Transverse colon (tissue), 4 donors: ENCODE results near the gene SLC6A13. TPM values are rescaled to one million over a fixed set of nuclear protein-coding genes. Genes with fewer than 3 reads are reported as not detected.
"Not testable (repeated sequence)": the region's sequence is repeated elsewhere in the genome, so short reads cannot be mapped to it uniquely, and the experiment has no call there.

ENCODE experiments used
- DNase-seq: peaks from one replicate; pipeline ENCODE4 v3.0.0-alpha.2; 2019
- H3K27ac ChIP-seq, 4 donors: fragments of 200-600 bp; sonication (generic); 2 replicates each; pipeline ENCODE4 v1.5.1; 2016 to 2018; ENCODE audit warnings: inconsistent platforms in 4 of 4
- H3K27me3 ChIP-seq: fragments of 200-600 bp; sonication (generic); 2 replicates; pipeline ENCODE4 v1.5.1; 2017; ENCODE audit warnings: inconsistent platforms
- H3K36me3 ChIP-seq, 4 donors: fragments of 200-600 bp; sonication (generic); 2 replicates each; pipeline ENCODE4 v1.5.1; 2017 to 2019; ENCODE audit warnings: inconsistent platforms in 4 of 4
- H3K4me1 ChIP-seq, 4 donors: fragments of 200-600 bp; sonication (generic); 2 replicates each; pipeline ENCODE4 v1.5.1; 2017 to 2020; ENCODE audit warnings: inconsistent platforms in 4 of 4
- H3K4me3 ChIP-seq, 4 donors: fragments of 200-600 bp; sonication (generic); 1 replicate in 1 of 4; 2 replicates in 3 of 4; pipeline versions ENCODE4 v1.5.1 to v1.6.1; 2017 to 2019; ENCODE audit warnings: inconsistent platforms in 4 of 4
- H3K9me3 ChIP-seq, 2 donors: fragments of 200-600 bp; sonication (generic); 2 replicates each; pipeline ENCODE4 v1.5.1; 2017 to 2019; ENCODE audit warnings: inconsistent platforms in 2 of 2
- EP300 ChIP-seq: sonication (generic); formaldehyde crosslinking; IDR thresholded peaks from one replicate; pipeline ENCODE4 v1.6.1; 2017; ENCODE audit warnings: antibody characterized with exemption, low read depth
- POLR2A ChIP-seq: fragments of 450-650 bp; IDR thresholded peaks from one replicate; pipeline ENCODE4 v1.6.1; 2016; ENCODE audit warnings: antibody characterized with exemption, mild to moderate bottlenecking, moderate library complexity
- POLR2AphosphoS5 ChIP-seq, 3 donors: sonication (generic); formaldehyde crosslinking; IDR thresholded peaks; one replicate each; pipeline ENCODE4 v1.6.1; 2016; ENCODE audit warnings: antibody characterized with exemption in 3 of 3
- WGBS, 2 donors: methylation state at CpG; one replicate each; pipeline ENCODE4 v1.1.5; 2018; ENCODE audit warnings: low coverage in 1 of 2; 5-methylcytosine and 5-hydroxymethylcytosine counted together
- in situ Hi-C, 4 donors: fragments of 200-750 bp; cut with MboI; loops; one replicate each; pipeline versions ENCODE4 v1.15.0 to v1.15.1; 2017; ENCODE audit warnings: low sequenced_read_pairs in 3 of 4, low pct_ligation_motif_present in 1 of 4, low pct_unique_long_range_greater_than_20kb in 1 of 4
- intact Hi-C: fragments of 100-400 bp; cut with DNase I; formaldehyde crosslinking; loops from one replicate; pipeline ENCODE4 v1.15.1; 2023; ENCODE audit warnings: low total_unique reads
- total RNA-seq, 4 donors: library from RNA; depleted of rRNA; stranded (reverse); fragments of >200 nt; gene quantifications; one replicate each; pipeline ENCODE4 v1.1.0, GENCODE V29; 2016
- TF ChIP-seq, protein P1 (sequence below), 5 experiments: fragments of 200-600 bp in 3 of 5; fragments of 450-650 bp in 2 of 5; sonication (generic) in 3 of 5; IDR thresholded peaks; 1 replicate in 2 of 5; 2 replicates in 3 of 5; pipeline ENCODE4 v1.5.1; 2016 to 2017; ENCODE audit warnings: antibody characterized with exemption in 5 of 5, inconsistent platforms in 3 of 5, mild to moderate bottlenecking in 2 of 5, moderate library complexity in 1 of 5

The SLC6A13 gene
- not detected for total RNA-seq

DNA sequence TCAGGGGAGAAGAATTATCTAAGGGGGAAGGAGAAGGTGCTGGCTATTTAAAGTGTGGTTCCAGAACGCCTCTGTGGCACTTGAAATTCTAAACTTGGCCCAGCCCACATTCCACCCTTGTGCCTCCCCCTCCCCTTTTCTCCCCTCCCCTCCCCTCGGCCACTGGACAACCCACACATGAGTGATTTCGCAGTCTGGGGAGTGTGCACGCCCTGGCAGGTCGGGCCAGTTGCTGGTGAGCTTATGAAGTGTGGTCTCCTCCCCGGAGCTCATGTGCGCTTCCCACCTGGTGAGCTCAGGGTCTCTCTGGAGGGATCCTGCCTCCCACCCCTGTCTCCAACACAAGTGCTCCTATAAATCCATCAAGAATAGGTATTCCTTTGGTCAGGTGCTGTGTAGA lies at the start of gene SLC6A13:
SLC6A13 (minus strand) TSS at position 20 of the 400 bp plus-strand sequence. CDS start 2,784 bp downstream, outside the sequence.
- no peak for DNase-seq
- no peaks in the 10 kb centered on the region for H3K9me3 ChIP-seq
- H3K36me3 ChIP-seq: no peaks in the 10 kb centered on the region
- TF ChIP-seq POLR2AphosphoS5 (IDR thresholded peaks at IDR 0.05): no peak
- TF ChIP-seq POLR2A: no peak
- TF ChIP-seq, protein P1, sequence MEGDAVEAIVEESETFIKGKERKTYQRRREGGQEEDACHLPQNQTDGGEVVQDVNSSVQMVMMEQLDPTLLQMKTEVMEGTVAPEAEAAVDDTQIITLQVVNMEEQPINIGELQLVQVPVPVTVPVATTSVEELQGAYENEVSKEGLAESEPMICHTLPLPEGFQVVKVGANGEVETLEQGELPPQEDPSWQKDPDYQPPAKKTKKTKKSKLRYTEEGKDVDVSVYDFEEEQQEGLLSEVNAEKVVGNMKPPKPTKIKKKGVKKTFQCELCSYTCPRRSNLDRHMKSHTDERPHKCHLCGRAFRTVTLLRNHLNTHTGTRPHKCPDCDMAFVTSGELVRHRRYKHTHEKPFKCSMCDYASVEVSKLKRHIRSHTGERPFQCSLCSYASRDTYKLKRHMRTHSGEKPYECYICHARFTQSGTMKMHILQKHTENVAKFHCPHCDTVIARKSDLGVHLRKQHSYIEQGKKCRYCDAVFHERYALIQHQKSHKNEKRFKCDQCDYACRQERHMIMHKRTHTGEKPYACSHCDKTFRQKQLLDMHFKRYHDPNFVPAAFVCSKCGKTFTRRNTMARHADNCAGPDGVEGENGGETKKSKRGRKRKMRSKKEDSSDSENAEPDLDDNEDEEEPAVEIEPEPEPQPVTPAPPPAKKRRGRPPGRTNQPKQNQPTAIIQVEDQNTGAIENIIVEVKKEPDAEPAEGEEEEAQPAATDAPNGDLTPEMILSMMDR (IDR thresholded peaks at IDR 0.05): no peak
- TF ChIP-seq EP300: no peak
- intact Hi-C loops: no loop called here
- H3K27ac ChIP-seq: no peak within 1 kb of the TSS
- no peaks in the 10 kb centered on the region for H3K4me1 ChIP-seq
- H3K27me3 ChIP-seq: peaks cover 76% of the 10 kb centered on the region
- H3K4me3 ChIP-seq: no peak within 1 kb of the TSS
- in situ Hi-C loops: no loop called here
- WGBS, 2 donors: 36% methylated on average over 7 of the region's 7 CpGs; no CpG with 5 or more reads in 1 of the 2 donors

DNA sequence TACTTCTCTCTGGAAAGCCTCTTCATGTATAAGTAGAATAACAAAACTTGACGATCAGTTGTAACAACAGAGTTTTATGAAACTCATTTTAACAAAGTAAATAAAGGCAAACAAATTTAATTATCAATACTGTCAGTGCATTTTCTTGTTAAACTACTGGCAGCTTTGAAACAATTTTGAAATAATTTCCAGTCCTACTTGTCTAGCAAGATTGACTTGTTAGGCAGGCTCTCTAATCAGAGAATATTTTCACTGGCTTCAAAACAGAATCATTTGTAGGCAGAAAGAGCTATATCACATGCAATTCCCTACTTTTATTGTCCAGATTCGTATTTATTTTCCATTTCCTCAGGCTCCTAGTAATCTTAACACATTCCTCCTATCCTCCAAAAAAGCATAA lies 45.9 kb upstream of the SLC6A13 start:
- intact Hi-C loops: no loop called here
- DNase-seq: no peak
- 58 to 62% methylated on average over 2 of the region's 2 CpGs for WGBS, 2 donors
- no peak overlapping the region for H3K27ac ChIP-seq
- in situ Hi-C loops: no loop called here
- H3K4me1 ChIP-seq: peaks cover 0 to 3% (median 0%) of the 10 kb centered on the region in 4 donors
- no peaks in the 10 kb centered on the region for H3K27me3 ChIP-seq
- H3K9me3 ChIP-seq: no peaks in the 10 kb centered on the region
- no peak for TF ChIP-seq POLR2A
- TF ChIP-seq, protein P1 (IDR thresholded peaks at IDR 0.05): no peak
- TF ChIP-seq POLR2AphosphoS5 (IDR thresholded peaks at IDR 0.05): no peak
- TF ChIP-seq EP300: no peak
- peaks cover 0 to 81% (median 36%) of the 10 kb centered on the region in 4 donors for H3K36me3 ChIP-seq
- no peak overlapping the region for H3K4me3 ChIP-seq

DNA sequence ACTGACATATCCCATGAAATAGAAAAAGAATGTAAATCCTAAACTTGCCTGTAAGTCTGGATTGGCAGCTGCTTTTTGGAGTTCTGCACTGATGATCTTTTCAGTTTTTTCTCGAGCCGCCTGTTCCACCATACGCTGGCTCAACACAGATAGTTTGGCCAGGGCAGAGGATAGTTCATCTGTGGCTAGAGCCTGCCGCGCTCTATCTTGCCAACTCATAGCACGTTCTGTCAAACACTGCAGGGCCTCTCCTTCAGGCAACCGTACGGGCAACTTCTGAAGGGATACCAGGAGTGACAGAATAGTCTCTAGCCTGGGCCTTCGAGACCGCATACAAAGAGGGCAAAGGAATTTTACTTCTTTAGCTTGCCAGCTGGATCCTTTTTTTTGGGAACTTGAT lies 44.8 kb upstream of the SLC6A13 start:
- H3K9me3 ChIP-seq: no peaks in the 10 kb centered on the region
- no peak overlapping the region for H3K27ac ChIP-seq
- no peak for DNase-seq
- in situ Hi-C loops (no loop called here), intact Hi-C loops (no loop called here)
- TF ChIP-seq POLR2AphosphoS5 (IDR thresholded peaks at IDR 0.05) (no peak), POLR2A (no peak), EP300 (no peak)
- TF ChIP-seq, protein P1 (IDR thresholded peaks at IDR 0.05): no peak
- H3K27me3 ChIP-seq: no peaks in the 10 kb centered on the region
- H3K4me1 ChIP-seq: peaks cover 0 to 3% (median 0%) of the 10 kb centered on the region in 4 donors
- 97 to 99% methylated on average over 7 to 10 of the region's 10 CpGs for WGBS, 2 donors
- H3K4me3 ChIP-seq: no peak overlapping the region
- peaks cover 0 to 79% (median 36%) of the 10 kb centered on the region in 4 donors for H3K36me3 ChIP-seq

DNA sequence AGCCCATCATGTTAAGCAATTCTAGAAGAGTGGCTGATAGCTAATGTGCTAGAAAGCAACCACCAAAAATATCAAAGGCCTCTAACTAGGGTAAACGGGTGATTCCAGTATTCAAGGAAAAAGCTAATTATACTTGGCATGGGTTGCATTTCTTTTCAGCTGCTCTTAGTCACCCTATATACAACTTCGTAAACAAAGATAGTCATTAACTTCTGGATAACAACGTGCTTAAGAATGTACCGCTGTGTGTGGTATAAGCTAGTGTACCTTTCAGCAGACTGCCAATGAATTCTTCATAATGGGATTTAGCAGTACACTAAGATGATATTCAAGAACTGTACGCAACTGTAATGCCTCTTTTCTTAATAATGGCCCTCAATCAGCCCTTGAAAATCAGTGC lies 42.2 kb upstream of the SLC6A13 start:
- Histone ChIP-seq H3K4me3 (no peak overlapping the region), H3K36me3 (peaks cover 0 to 58% (median 23%) of the 10 kb centered on the region in 4 donors), H3K4me1 (peaks cover 0 to 3% (median 0%) of the 10 kb centered on the region in 4 donors), H3K27me3 (no peaks in the 10 kb centered on the region), H3K9me3 (no peaks in the 10 kb centered on the region), H3K27ac (no peak overlapping the region)
- in situ Hi-C loops (no loop called here), intact Hi-C loops (no loop called here)
- WGBS, 2 donors: 46 to 51% methylated on average over 5 of the region's 5 CpGs
- TF ChIP-seq, protein P1 (IDR thresholded peaks at IDR 0.05): no peak
- TF ChIP-seq POLR2A: no peak
- no peak for TF ChIP-seq EP300
- no peak for TF ChIP-seq POLR2AphosphoS5 (IDR thresholded peaks at IDR 0.05)
- no peak for DNase-seq

DNA sequence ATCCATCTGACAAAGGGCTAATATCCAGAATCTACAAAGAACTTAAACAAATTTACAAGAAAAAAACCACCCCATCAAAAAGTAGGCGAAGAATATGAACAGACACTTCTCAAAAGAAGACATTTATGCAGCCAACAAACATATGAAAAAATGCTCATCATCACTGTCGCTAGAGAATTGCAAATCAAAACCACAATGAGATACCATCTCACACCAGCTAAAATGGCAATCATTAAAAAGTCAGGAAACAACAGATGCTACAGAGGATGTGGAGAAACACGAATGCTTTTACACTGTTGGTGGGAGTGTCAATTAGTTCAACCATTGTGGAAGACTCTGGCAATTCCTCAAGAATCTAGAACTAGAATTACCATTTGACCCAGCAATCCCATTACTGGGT lies 40.1 kb upstream of the SLC6A13 start:
- H3K27me3 ChIP-seq, H3K9me3 ChIP-seq, in situ Hi-C loops, H3K4me1 ChIP-seq, intact Hi-C loops, H3K4me3 ChIP-seq, DNase-seq, H3K27ac ChIP-seq: not testable (repeated sequence)
- WGBS, 2 donors: 76 to 94% methylated on average over 2 to 3 of the region's 3 CpGs
- peaks cover 0 to 41% (median 18%) of the 10 kb centered on the region in 4 donors for H3K36me3 ChIP-seq

DNA sequence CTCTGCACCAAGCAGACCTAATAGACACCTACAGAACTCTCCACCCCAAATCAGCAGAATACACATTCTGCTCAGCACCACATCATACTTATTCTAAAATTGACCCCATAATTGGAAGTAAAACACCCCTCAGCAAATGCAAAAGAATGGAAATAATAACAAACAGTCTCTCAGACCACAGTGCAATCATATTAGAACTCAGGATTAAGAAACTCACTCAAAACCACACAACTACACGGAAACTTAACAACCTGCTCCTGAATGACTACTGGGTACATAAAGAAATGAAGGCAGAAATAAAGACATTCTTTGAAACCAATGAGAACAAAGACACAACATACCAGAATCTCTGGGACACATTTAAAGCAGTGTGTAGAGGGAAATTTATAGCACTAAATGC lies 37.5 kb upstream of the SLC6A13 start:
- DNase-seq, H3K9me3 ChIP-seq, H3K4me1 ChIP-seq, H3K27me3 ChIP-seq, intact Hi-C loops, in situ Hi-C loops, H3K27ac ChIP-seq, H3K4me3 ChIP-seq: not testable (repeated sequence)
- H3K36me3 ChIP-seq: peaks cover 0 to 44% (median 24%) of the 10 kb centered on the region in 4 donors
- WGBS, 2 donors: 83 to 89% methylated on average over 1 of the region's 1 CpG

DNA sequence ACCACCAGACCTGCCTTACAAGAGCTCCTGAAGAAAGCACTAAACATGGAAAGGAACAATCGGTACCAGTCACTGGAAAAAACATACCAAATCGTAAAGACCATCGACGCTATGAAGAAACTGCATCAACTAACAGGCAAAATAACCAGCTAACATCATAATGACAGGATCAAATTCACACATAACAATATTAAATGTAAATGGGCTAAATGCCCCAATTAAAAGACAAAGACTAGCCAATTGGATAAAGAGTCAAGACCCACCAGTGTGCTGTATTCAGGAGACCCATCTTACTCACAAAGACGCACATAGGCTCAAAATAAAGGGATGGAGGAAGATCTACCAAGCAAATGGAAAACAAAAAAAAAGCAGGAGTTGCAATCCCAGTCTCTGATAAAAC lies 36.9 kb upstream of the SLC6A13 start:
- H3K4me1 ChIP-seq, in situ Hi-C loops, H3K9me3 ChIP-seq, H3K4me3 ChIP-seq, DNase-seq, H3K27me3 ChIP-seq, intact Hi-C loops, H3K27ac ChIP-seq: not testable (repeated sequence)
- WGBS, 2 donors: 88 to 98% methylated on average over 4 to 5 of the region's 5 CpGs
- H3K36me3 ChIP-seq: peaks cover 0 to 50% (median 27%) of the 10 kb centered on the region in 4 donors
